Dedifferentiated amniotic fluid mesenchymal stem cell (primary cell): ENCODE results near the gene ARX.

ENCODE experiments used
- DNase-seq: peaks from one replicate; pipeline ENCODE4 v3.0.0-alpha.2; 2016; ENCODE audit errors: extremely low spot score

Gene ARX

GRCh38 chrX:25001808-25002660 is 13.7 kb downstream of the ARX start:
- DNase-seq, result no peak

- no peak for DNase-seq
These were observed 16.3 kb downstream of the ARX start for GRCh38 chrX:24999511-24999910.

GRCh38 chrX:24996096-24996709 is 19.6 kb downstream of the ARX start:
- no peak for DNase-seq

- no peak for DNase-seq
These were observed 21.9 kb downstream of the ARX start for GRCh38 chrX:24993879-24994278.

GRCh38 chrX:24990535-24990934 is 25.2 kb downstream of the ARX start:
- DNase-seq, result no peak

- DNase-seq, result no peak
These were observed 27.5 kb downstream of the ARX start for GRCh38 chrX:24988314-24988713.

- DNase-seq, result no peak
These were observed 28.0 kb downstream of the ARX start for GRCh38 chrX:24987731-24988130.

- no peak for DNase-seq
These were observed 30.6 kb downstream of the ARX start for GRCh38 chrX:24985120-24985519.

GRCh38 chrX:24983931-24984330 is 31.8 kb downstream of the ARX start:
- DNase-seq, result no peak

GRCh38 chrX:24982306-24982965 is 33.3 kb downstream of the ARX start:
- DNase-seq, result no peak

GRCh38 chrX:24981030-24981429 is 34.7 kb downstream of the ARX start:
- no peak for DNase-seq

- no peak for DNase-seq
These were observed 36.7 kb downstream of the ARX start for GRCh38 chrX:24979081-24979480.

GRCh38 chrX:24969812-24970211 is 46.0 kb downstream of the ARX start:
- DNase-seq, result no peak

- no peak for DNase-seq
These were observed 50.4 kb downstream of the ARX start for GRCh38 chrX:24965372-24965771.

- DNase-seq, result no peak
These were observed 51.9 kb downstream of the ARX start for GRCh38 chrX:24963823-24964222.

- no peak for DNase-seq
These were observed 54.0 kb downstream of the ARX start for GRCh38 chrX:24961809-24962208.

GRCh38 chrX:24956828-24957227 is 58.9 kb downstream of the ARX start:
- no peak for DNase-seq

- DNase-seq, result no peak
These were observed 60.3 kb downstream of the ARX start for GRCh38 chrX:24955372-24955930.

GRCh38 chrX:24954732-24955131 is 61.0 kb downstream of the ARX start:
- DNase-seq, result no peak
